Neuronal stem cell (in vitro differentiated cells): Measurements from ENCODE around the gene SYDE2.

ENCODE experiments used
- DNase-seq: peaks from one replicate; pipeline ENCODE4 v3.0.0-alpha.2; 2013; ENCODE audit warnings: low spot score
- H2AFZ ChIP-seq: one replicate; pipeline ENCODE4 v1.6.1; 2013; ENCODE audit warnings: mild to moderate bottlenecking, low read length, inconsistent platforms
- H2AK5ac ChIP-seq: 2 replicates; pipeline ENCODE4 v1.6.1; 2013; ENCODE audit warnings: low read depth, mild to moderate bottlenecking, inconsistent platforms, low read length, moderate library complexity, mixed read lengths
- H2BK120ac ChIP-seq: 2 replicates; pipeline ENCODE4 v1.6.1; 2013; ENCODE audit warnings: low read depth, mild to moderate bottlenecking, inconsistent platforms, low read length, moderate library complexity, mixed read lengths
- H2BK12ac ChIP-seq: one replicate; pipeline ENCODE4 v1.6.1; 2013; ENCODE audit warnings: low read length, inconsistent platforms
- H2BK15ac ChIP-seq: 2 replicates; pipeline ENCODE4 v1.6.1; 2013; ENCODE audit warnings: mild to moderate bottlenecking, low read length, inconsistent platforms, mixed read lengths
- H2BK5ac ChIP-seq: one replicate; pipeline ENCODE4 v1.6.1; 2013; ENCODE audit warnings: inconsistent platforms, mild to moderate bottlenecking, low read length, moderate library complexity
- H3K14ac ChIP-seq: one replicate; pipeline ENCODE4 v1.6.1; 2013; ENCODE audit warnings: low read length, inconsistent platforms
- H3K18ac ChIP-seq: 2 replicates; pipeline ENCODE4 v1.6.1; 2013; ENCODE audit warnings: low read length, inconsistent platforms
- H3K23ac ChIP-seq: 2 replicates; pipeline ENCODE4 v1.6.1; 2013; ENCODE audit warnings: low read depth, mild to moderate bottlenecking, mixed read lengths, low read length, inconsistent platforms; ENCODE audit not compliant: poor library complexity
- H3K27ac ChIP-seq: replicated peaks from 3 replicates; pipeline ENCODE4 v1.5.1; 2013; ENCODE audit warnings: low read length, inconsistent platforms
- H3K27me3 ChIP-seq, 3 experiments: 2 replicates each; pipeline ENCODE4 v1.6.1; 2013; ENCODE audit warnings: low read length in 3 of 3, mild to moderate bottlenecking in 2 of 3, inconsistent platforms in 1 of 3, low read depth in 1 of 3, mixed read lengths in 1 of 3, moderate library complexity in 1 of 3; ENCODE audit not compliant: control insufficient read depth in 3 of 3, insufficient read depth in 3 of 3
- H3K36me3 ChIP-seq, 2 donors: replicated peaks in 1 of 2; 2 replicates each; pipeline ENCODE4 v1.6.1; 2013; ENCODE audit warnings: low read length in 2 of 2; ENCODE audit not compliant: control insufficient read depth in 2 of 2, insufficient read depth in 2 of 2
- H3K4ac ChIP-seq: 2 replicates; pipeline ENCODE4 v1.6.1; 2013; ENCODE audit warnings: inconsistent platforms, mild to moderate bottlenecking, low read length, moderate library complexity
- H3K4me1 ChIP-seq, 2 donors: 1 replicate in 1 of 2; 2 replicates in 1 of 2; pipeline ENCODE4 v1.6.1; 2013; ENCODE audit warnings: low read length in 2 of 2, low read depth in 1 of 2; ENCODE audit not compliant: control insufficient read depth in 2 of 2, insufficient read depth in 1 of 2
- H3K4me2 ChIP-seq: one replicate; pipeline ENCODE4 v1.6.1; 2013; ENCODE audit warnings: mild to moderate bottlenecking, low read length, inconsistent platforms; ENCODE audit not compliant: insufficient read depth, poor library complexity, severe bottlenecking
- H3K4me3 ChIP-seq, 2 donors: 2 replicates each; pipeline ENCODE4 v1.5.1; 2013; ENCODE audit warnings: low read length in 2 of 2, mild to moderate bottlenecking in 2 of 2, inconsistent platforms in 1 of 2, moderate library complexity in 1 of 2
- H3K79me1 ChIP-seq: one replicate; pipeline ENCODE4 v1.6.1; 2013; ENCODE audit warnings: low read depth, mild to moderate bottlenecking, inconsistent platforms, low read length, moderate library complexity
- H3K9ac ChIP-seq: one replicate; pipeline ENCODE4 v1.6.1; 2013; ENCODE audit warnings: mild to moderate bottlenecking, low read depth, low read length, inconsistent platforms; ENCODE audit not compliant: poor library complexity
- H3K9me3 ChIP-seq, 2 donors: replicated peaks in 1 of 2; 2 replicates each; pipeline versions ENCODE3 to v1.6.1; 2013; ENCODE audit warnings: low read length in 2 of 2, mild to moderate bottlenecking in 2 of 2, inconsistent platforms in 1 of 2, low read depth in 1 of 2, mixed read lengths in 1 of 2, moderate library complexity in 1 of 2; ENCODE audit not compliant: control insufficient read depth in 2 of 2, insufficient read depth in 1 of 2
- H4K8ac ChIP-seq: one replicate; pipeline ENCODE4 v1.6.1; 2013; ENCODE audit warnings: low read depth, mild to moderate bottlenecking, inconsistent platforms, low read length, moderate library complexity
- H4K91ac ChIP-seq: one replicate; pipeline ENCODE4 v1.6.1; 2013; ENCODE audit warnings: low read length, low read depth, mild to moderate bottlenecking, inconsistent platforms; ENCODE audit not compliant: poor library complexity
- WGBS, 2 donors: extraction: QIAGEN DNeasy Blood & Tissue Kit; methylation state at CpG; one replicate each; pipeline ENCODE4 v1.1.7; 2013; ENCODE audit warnings: missing lambda C conversion rate in 2 of 2, mixed read lengths in 1 of 2; ENCODE audit not compliant: insufficient read length in 2 of 2, insufficient replicate concordance in 1 of 2; ENCODE audit errors: extremely low coverage in 2 of 2; 5-methylcytosine and 5-hydroxymethylcytosine counted together

Gene SYDE2

GRCh38 chr1:85201340-85202091 lies 700 bp upstream of the SYDE2 start:
- peak overlapping the region; percentile 89 for H3K4ac ChIP-seq
- peak overlapping the region; percentile 98 for H3K27ac ChIP-seq
- peak overlapping the region; percentile 98 for H3K23ac ChIP-seq
- peak overlapping the region; percentile 75 for H2BK15ac ChIP-seq
- peak overlapping the region; percentile 94 for H2BK120ac ChIP-seq
- H3K9ac ChIP-seq: peak overlapping the region; percentile 97
- H4K91ac ChIP-seq: peak overlapping the region; percentile 53
- peak overlapping the region; percentile 57 to 89 for H3K4me3 ChIP-seq
- no peak overlapping the region for H4K8ac ChIP-seq
- peaks cover 1 to 4% of the 10 kb centered on the region in 2 donors for H3K4me1 ChIP-seq
- peaks cover 0 to 42% (median 0%) of the 10 kb centered on the region in 3 experiments for H3K27me3 ChIP-seq
- H3K36me3 ChIP-seq: no peaks in the 10 kb centered on the region
- H2BK5ac ChIP-seq: peak overlapping the region; percentile 98
- WGBS, 2 donors: no CpG with 5 or more reads among the region's 81 CpGs
- peaks cover 6% of the 10 kb centered on the region for H3K79me1 ChIP-seq
- H2AFZ ChIP-seq: peak overlapping the region; percentile 98
- H3K9me3 ChIP-seq: no peaks in the 10 kb centered on the region
- H2BK12ac ChIP-seq: peak overlapping the region; percentile 90
- H2AK5ac ChIP-seq: peak overlapping the region; percentile 96
- H3K4me2 ChIP-seq: peak overlapping the region; percentile 80
- peak overlapping the region; percentile 99 for H3K18ac ChIP-seq
- DNase-seq: peak; percentile 86
- peak overlapping the region; percentile 56 for H3K14ac ChIP-seq

- Histone ChIP-seq H3K14ac (no peak overlapping the region), H3K36me3 (no peaks in the 10 kb centered on the region), H3K4me3 (peak overlapping the region; percentile 57 to 89), H2BK5ac (peak overlapping the region; percentile 98), H3K9me3 (no peaks in the 10 kb centered on the region), H3K79me1 (peaks cover 6% of the 10 kb centered on the region), H3K27ac (peak overlapping the region; percentile 98), H3K23ac (peak overlapping the region; percentile 98), H2AFZ (peak overlapping the region; percentile 98), H3K4me2 (peak overlapping the region; percentile 80), H3K9ac (peak overlapping the region; percentile 94), H3K27me3 (peaks cover 0 to 30% (median 0%) of the 10 kb centered on the region in 3 experiments), H3K4me1 (peaks cover 1 to 4% of the 10 kb centered on the region in 2 donors), H2BK12ac (no peak overlapping the region), H3K18ac (peak overlapping the region; percentile 99), H2BK120ac (no peak overlapping the region), H4K8ac (no peak overlapping the region), H2AK5ac (peak overlapping the region; percentile 63), H4K91ac (no peak overlapping the region), H3K4ac (no peak overlapping the region), H2BK15ac (peak overlapping the region; percentile 75)
- DNase-seq: peak; percentile 11
- 100% methylated on average over 1 of the region's 26 CpGs; no CpG with 5 or more reads in 1 of the 2 donors for WGBS, 2 donors
These were observed 951 bp downstream of the SYDE2 start for GRCh38 chr1:85199667-85200462.

GRCh38 chr1:85198864-85199263 lies 2.0 kb downstream of the SYDE2 start:
- H3K14ac ChIP-seq: no peak overlapping the region
- no peak overlapping the region for H2AK5ac ChIP-seq
- no peak overlapping the region for H3K18ac ChIP-seq
- no peak overlapping the region for H4K91ac ChIP-seq
- no peak overlapping the region for H3K4me2 ChIP-seq
- peaks cover 1 to 4% of the 10 kb centered on the region in 2 donors for H3K4me1 ChIP-seq
- no peaks in the 10 kb centered on the region for H3K36me3 ChIP-seq
- no peak overlapping the region for H2BK15ac ChIP-seq
- peaks cover 0 to 21% (median 0%) of the 10 kb centered on the region in 3 experiments for H3K27me3 ChIP-seq
- H3K9ac ChIP-seq: no peak overlapping the region
- WGBS, 2 donors: no CpG with 5 or more reads among the region's 2 CpGs
- H3K9me3 ChIP-seq: no peaks in the 10 kb centered on the region
- H3K4me3 ChIP-seq: no peak overlapping the region
- no peak for DNase-seq
- H4K8ac ChIP-seq: no peak overlapping the region
- H3K27ac ChIP-seq: no peak overlapping the region
- no peak overlapping the region for H2BK120ac ChIP-seq
- no peak overlapping the region for H2AFZ ChIP-seq
- H2BK12ac ChIP-seq: no peak overlapping the region
- H2BK5ac ChIP-seq: no peak overlapping the region
- no peak overlapping the region for H3K23ac ChIP-seq
- H3K4ac ChIP-seq: no peak overlapping the region
- peaks cover 6% of the 10 kb centered on the region for H3K79me1 ChIP-seq

DNA sequence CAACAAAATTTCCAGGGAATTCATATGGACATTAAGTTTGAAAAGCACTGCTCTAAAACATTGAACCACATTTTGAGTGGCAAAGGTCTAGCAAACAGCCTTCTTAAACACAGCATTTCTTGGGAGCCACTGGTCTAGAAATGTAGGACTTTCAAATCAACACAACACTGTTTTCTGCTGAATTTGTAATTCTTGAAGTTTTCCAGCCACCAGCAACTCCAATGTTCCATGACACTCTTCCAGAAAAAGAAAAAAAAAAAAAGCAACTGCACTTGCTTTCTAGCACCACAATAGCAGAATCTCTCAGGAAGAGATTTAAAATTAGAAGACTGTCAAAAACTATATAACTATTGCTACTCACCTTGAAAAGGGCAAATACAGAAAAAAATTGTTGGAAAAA lies 4.5 kb downstream of the SYDE2 start:
- H2BK5ac ChIP-seq: no peak overlapping the region
- H2AK5ac ChIP-seq: no peak overlapping the region
- no peak overlapping the region for H4K8ac ChIP-seq
- no peak overlapping the region for H3K9ac ChIP-seq
- H2AFZ ChIP-seq: no peak overlapping the region
- no peaks in the 10 kb centered on the region for H3K9me3 ChIP-seq
- no peak overlapping the region for H2BK120ac ChIP-seq
- H3K4me1 ChIP-seq: peaks cover 0 to 4% of the 10 kb centered on the region in 2 donors
- no peak overlapping the region for H3K23ac ChIP-seq
- H4K91ac ChIP-seq: no peak overlapping the region
- H3K14ac ChIP-seq: no peak overlapping the region
- peaks cover 7% of the 10 kb centered on the region for H3K79me1 ChIP-seq
- no peak overlapping the region for H3K18ac ChIP-seq
- no peak overlapping the region for H2BK12ac ChIP-seq
- H2BK15ac ChIP-seq: no peak overlapping the region
- H3K4me3 ChIP-seq: no peak overlapping the region
- no peaks in the 10 kb centered on the region for H3K27me3 ChIP-seq
- no peak overlapping the region for H3K27ac ChIP-seq
- H3K36me3 ChIP-seq: no peaks in the 10 kb centered on the region
- no peak overlapping the region for H3K4me2 ChIP-seq
- DNase-seq: no peak
- no peak overlapping the region for H3K4ac ChIP-seq
